ENCODE measurements around the gene TBX2.

TBX2 gene

DNA sequence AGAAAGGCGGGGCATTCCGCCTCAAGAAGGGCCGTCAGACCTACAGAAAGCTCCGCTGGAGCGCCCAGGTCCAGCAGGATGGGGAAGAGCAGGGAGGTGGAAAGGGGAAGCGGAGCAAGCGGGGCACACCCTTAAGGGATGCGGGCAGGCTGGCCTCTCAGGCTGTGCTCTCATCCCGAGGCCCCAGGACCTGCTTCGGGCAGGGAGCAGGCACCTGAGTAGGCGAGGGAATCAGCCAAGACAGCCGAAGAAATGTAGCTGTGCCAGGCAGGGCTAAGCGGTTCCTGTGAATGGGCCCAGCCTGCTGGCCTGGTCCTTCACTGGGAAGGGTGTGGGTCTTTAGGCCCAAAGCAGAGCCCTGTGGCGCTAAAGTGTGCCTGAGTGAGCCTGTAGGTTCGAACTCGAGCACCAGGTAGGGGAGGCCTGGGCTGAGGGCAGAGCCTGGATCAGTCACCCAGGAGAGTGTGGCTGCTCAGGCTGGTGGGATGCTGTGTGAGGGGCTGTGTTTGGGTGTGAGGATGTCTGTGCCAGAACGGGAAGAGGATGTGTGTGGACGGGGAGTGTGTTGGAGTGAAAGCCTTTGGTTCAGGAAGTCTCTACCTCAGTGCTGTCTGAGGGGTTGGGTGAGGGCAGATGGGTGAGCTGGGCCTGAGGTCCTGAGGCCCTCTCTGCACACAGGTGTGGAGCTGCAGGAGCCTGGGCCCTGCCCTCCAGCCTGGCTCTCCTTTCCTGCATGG, 55.8 kb downstream of the TBX2 start:
- DNase-seq: no peak

DNA sequence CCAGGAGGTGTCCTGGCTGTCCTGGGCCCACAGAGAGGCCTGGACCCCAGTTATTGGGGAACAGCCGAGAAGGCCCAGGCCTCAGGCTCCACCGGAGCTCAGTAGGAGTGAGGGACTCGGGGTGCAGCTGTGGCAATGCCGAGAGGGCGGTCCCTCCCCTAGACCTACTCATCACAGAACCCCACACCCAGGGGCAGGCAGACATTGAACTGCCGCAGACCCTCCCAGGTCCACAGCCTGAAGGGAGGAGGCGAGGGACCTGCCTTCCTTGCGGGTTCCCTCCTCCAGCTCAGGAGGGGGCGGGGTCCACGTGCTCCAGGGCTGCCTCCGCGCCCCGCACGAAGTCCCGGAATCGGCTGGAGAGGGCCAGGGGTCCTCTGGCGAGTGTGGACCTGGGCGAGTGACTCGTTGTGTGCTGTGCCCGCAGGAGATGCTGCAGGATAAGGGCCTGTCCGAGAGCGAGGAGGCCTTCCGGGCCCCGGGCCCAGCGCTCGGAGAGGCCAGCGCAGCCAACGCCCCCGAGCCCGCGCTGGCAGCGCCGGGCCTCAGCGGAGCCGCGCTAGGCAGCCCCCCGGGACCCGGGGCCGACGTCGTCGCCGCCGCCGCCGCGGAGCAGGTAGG, 56.5 kb downstream of the TBX2 start:
- no peak for DNase-seq

DNA sequence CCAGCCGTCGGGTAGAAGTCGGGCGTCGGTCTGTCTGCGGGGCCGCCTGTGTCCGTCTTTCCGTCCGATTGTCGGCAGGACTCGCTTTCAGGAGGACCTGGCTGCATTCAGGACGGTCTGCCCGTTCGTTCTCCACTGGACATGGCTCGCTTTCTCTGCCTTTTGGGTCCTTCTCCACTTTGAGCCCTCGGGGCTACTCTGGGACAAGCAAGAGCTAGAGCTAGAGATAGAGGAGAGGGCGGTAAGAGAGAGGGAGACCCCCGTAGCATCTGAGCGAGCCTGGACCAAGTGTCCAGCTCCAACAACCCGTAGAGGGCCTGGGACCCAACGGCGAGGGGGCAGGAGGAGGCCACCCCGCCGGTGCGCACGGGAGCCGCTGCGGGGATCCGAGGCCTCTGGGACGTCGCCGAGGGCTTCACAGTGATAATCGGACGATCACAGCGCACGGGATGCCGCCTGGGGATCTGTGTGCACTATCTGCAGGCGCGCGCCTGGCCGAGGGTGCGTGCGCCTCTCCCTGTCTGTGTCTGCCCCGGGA, 57.1 kb downstream of the TBX2 start:
- no peak for DNase-seq

DNA sequence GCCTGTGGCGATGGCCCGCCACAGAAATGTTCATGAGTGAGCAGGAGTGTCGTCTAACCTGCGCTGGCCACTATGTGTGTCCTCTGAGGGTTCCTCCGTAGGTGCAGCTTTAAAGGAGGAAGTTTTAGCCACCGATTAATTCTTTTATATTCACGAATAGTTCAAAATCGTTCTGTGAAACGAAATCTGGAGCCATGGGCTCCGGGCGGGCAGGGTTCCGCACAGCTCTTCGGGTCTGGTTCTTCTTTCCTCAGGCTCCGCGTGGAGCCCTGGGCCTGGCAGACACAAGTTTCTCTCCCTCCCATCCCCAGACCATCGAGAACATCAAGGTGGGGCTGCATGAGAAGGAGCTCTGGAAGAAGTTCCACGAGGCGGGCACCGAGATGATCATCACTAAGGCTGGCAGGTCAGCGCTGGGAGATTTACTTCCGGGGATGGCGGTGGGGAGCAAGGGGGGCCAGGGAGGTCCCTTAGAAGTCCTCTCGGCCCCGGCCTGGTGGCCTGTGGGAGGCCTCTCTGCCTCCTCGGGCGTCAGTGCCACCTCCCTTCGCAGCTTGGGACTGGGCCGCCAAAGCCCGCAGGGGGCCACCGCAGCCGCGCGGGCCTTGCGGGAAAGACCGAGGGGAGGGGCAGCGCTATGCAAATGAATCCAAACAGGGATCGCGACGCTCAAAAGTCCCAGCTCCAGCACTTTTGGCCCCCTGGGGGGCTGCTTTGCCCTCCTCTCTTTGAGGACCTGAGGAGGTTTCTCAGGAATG, 57.8 kb downstream of the TBX2 start:
- DNase-seq: no peak

DNA sequence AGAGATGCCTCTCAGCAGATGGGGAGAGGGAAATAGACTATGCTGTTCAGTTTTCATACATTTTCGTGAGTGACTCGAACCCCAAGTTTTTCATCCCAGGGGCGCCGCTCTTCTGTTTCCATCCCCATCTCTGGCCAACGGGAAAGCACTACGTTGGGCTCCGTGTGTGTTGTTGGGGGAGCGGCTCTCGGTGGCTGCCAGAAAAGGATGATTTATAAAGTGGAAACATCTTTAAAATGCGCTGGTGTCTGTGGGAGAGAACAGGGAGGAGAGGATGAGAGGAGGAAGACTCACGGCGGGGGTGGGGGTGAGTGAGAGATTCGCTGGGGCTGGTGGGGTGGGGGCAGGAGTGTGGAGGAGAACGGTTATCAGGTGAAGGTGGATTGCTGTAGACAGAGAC, 58.4 kb downstream of the TBX2 start:
- no peak for DNase-seq

DNA sequence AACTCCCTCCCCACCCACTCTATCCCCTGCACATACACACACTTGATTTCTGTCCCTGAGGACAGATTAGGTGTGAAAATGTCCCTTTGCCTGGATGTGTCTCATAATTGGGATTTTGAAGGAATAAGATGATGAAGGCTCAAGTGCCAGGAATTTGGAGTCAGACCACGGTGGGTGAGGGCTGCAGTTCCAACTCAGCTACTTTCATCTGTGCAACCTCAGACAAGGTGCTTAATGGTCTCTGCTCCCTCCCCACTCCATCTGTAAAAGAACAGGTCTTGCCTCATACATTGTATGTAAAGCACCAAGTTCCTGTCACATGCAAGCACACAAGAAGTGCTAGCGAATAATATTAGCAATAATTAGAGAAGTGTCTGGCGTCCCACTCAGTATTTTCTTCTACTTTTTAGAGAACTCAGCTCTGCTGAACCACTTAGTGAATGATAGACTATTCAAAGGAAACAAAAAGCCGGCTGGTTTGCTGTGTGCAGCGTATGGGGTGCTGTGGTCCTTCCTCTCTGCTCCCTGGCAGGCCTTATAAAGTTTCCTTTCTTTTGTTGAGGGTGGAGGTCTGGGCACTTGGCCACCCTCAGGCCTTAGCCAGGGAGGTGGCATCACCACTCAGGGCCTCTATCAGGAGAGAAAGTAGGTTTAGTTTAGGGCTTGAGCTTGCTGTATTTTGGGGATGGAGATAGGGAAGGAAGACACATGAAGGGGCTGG, 58.9 kb downstream of the TBX2 start:
- no peak for DNase-seq

Measured in stimulated activated CD4-positive, alpha-beta T cell treated with anti-CD3 and anti-CD28 coated beads, Interleukin-4, amount 100 ng/mL, for 4 hours (primary cell).